ENCODE measurements around the gene CDK15.
"Not testable (repeated sequence)": the region's sequence is repeated elsewhere in the genome, so short reads cannot be mapped to it uniquely, and the experiment has no call there.

DNA sequence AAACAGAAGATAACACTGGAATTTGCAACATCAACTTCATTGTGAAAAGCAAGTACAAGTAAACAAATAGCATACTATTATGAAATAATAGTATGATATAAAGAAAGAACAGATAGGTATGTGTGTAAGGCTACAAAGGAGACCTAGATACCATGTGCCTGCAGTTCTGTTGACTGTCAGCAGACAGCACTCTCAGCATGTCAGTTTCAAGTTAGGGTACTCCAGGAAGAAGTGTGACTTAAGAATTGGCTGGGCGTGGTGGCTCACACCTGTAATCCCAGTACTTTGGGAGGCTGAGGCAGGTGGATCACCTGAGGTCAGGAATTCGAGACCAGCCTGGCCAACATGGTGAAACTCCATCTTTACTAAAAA, 7.4 kb upstream of the CDK15 start:
- TF ChIP-seq POLR2A (IDR thresholded peaks at IDR 0.05): not testable (repeated sequence)
- TF ChIP-seq, protein P1, sequence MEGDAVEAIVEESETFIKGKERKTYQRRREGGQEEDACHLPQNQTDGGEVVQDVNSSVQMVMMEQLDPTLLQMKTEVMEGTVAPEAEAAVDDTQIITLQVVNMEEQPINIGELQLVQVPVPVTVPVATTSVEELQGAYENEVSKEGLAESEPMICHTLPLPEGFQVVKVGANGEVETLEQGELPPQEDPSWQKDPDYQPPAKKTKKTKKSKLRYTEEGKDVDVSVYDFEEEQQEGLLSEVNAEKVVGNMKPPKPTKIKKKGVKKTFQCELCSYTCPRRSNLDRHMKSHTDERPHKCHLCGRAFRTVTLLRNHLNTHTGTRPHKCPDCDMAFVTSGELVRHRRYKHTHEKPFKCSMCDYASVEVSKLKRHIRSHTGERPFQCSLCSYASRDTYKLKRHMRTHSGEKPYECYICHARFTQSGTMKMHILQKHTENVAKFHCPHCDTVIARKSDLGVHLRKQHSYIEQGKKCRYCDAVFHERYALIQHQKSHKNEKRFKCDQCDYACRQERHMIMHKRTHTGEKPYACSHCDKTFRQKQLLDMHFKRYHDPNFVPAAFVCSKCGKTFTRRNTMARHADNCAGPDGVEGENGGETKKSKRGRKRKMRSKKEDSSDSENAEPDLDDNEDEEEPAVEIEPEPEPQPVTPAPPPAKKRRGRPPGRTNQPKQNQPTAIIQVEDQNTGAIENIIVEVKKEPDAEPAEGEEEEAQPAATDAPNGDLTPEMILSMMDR (IDR thresholded peaks at IDR 0.05): not testable (repeated sequence)

All from body of pancreas (tissue), 4 donors.